Mammary epithelial cell (primary cell): ENCODE measurements around the gene STX17.

Experiments used
- EZH2 ChIP-seq: IDR thresholded peaks from 2 replicates; pipeline ENCODE4 v1.6.1; 2012; ENCODE audit warnings: low read length, inconsistent platforms, borderline replicate concordance
- TF ChIP-seq, protein P1 (sequence below), 2 donors: IDR thresholded peaks in 1 of 2; conservative IDR thresholded peaks in 1 of 2; 2 replicates each; pipeline ENCODE4 v1.5.1; 2011 to 2012; ENCODE audit warnings: inconsistent platforms in 2 of 2, low read length in 2 of 2, mild to moderate bottlenecking in 2 of 2, control low read depth in 1 of 2, low read depth in 1 of 2; ENCODE audit not compliant: insufficient read depth in 1 of 2; ENCODE audit errors: extremely low read depth in 1 of 2

DNA sequence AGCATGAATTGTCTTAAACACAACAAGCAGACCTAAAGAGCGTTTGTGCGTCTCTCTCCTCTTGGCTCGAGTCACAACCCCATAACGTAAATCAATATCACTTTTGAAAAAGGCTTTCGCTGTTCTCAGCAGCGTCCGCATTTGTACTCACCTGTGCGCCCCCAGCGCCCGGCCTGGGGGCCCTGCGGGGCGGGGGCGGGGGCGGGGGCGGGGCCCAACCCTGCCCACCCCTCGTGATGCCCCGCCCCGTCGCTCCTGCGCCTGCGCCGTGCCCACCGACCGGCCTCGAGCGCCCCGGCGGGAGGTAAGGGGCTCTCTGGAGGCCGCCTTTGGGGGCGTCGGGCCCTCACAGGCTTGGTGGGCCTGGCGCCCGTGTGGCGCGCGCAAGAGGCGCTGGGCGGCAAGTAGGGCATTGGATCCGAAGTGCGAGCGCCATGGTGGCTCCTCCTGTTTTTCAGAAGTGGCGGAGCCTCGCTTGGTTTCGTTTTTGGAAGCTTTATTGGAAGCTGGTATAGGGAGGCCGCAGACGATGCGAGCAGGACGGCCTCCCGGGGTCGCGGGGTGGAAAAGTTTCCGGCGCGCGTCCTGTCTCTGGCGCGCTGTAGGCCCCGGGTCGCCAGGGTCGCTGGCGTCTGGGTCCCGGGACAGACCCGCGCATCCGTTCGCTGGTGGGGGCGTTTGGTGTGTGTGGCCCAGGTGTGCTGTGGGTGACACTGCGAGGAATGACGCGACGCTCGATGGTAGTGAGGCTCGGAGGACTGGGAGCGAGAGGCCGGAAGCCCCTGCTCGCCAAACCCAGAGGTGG is at the start of gene STX17:
- TF ChIP-seq, protein P1, sequence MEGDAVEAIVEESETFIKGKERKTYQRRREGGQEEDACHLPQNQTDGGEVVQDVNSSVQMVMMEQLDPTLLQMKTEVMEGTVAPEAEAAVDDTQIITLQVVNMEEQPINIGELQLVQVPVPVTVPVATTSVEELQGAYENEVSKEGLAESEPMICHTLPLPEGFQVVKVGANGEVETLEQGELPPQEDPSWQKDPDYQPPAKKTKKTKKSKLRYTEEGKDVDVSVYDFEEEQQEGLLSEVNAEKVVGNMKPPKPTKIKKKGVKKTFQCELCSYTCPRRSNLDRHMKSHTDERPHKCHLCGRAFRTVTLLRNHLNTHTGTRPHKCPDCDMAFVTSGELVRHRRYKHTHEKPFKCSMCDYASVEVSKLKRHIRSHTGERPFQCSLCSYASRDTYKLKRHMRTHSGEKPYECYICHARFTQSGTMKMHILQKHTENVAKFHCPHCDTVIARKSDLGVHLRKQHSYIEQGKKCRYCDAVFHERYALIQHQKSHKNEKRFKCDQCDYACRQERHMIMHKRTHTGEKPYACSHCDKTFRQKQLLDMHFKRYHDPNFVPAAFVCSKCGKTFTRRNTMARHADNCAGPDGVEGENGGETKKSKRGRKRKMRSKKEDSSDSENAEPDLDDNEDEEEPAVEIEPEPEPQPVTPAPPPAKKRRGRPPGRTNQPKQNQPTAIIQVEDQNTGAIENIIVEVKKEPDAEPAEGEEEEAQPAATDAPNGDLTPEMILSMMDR (conservative IDR thresholded peaks at IDR 0.05 in 1 of 2, IDR thresholded peaks at IDR 0.05 in 1 of 2; ENCODE audit: extremely low read depth in 1 of 2, insufficient read depth in 1 of 2, low read depth in 1 of 2, low read length in 2 of 2), result no peak
- TF ChIP-seq EZH2, result no peak
